ENCODE data around the gene HMOX2.
A peak's percentile ranks its signal among the peaks of the same experiment; 100 is the strongest.

The HMOX2 gene

GRCh38 chr16:4500272-4500671 is 24.1 kb downstream of the HMOX2 start:
- Histone ChIP-seq H3K4me3 (ENCODE audit: low read depth, low read length) (peak overlapping the region; percentile 60), H3K36me3 (ENCODE audit: insufficient read depth, low read length) (no peaks in the 10 kb centered on the region), H3K79me2 (ENCODE audit: control insufficient read depth, insufficient read depth, low read length, unreplicated experiment) (peaks cover 61% of the 10 kb centered on the region)

GRCh38 chr16:4501071-4501478 is 24.9 kb downstream of the HMOX2 start:
- H3K27me3 ChIP-seq (ENCODE audit: insufficient read depth, low read length): no peaks in the 10 kb centered on the region
- peak overlapping the region; percentile 60 for H3K4me3 ChIP-seq (ENCODE audit: low read depth, low read length)
- H3K36me3 ChIP-seq (ENCODE audit: insufficient read depth, low read length): no peaks in the 10 kb centered on the region; the same call in 1 of the 2 replicates
- H2AFZ ChIP-seq (ENCODE audit: low read length, unreplicated experiment): no peak overlapping the region
- peaks cover 58% of the 10 kb centered on the region for H3K79me2 ChIP-seq (ENCODE audit: control insufficient read depth, insufficient read depth, low read length, unreplicated experiment)
- H3K27ac ChIP-seq (ENCODE audit: low read depth, low read length): peak overlapping the region; percentile 53
- H3K4me1 ChIP-seq (ENCODE audit: control insufficient read depth, insufficient read depth, low read length, unreplicated experiment): peaks cover 38% of the 10 kb centered on the region

More at GRCh38 chr16:4500272-4500671, 24.1 kb downstream of the HMOX2 start:
- Histone ChIP-seq H3K27me3 (ENCODE audit: insufficient read depth, low read length) (no peaks in the 10 kb centered on the region), H3K4me1 (ENCODE audit: control insufficient read depth, insufficient read depth, low read length, unreplicated experiment) (peaks cover 46% of the 10 kb centered on the region), H2AFZ (ENCODE audit: low read length, unreplicated experiment) (no peak overlapping the region), H3K27ac (ENCODE audit: low read depth, low read length) (peak overlapping the region; percentile 53)

- Histone ChIP-seq H3K79me2 (ENCODE audit: control insufficient read depth, insufficient read depth, low read length, unreplicated experiment) (peaks cover 30% of the 10 kb centered on the region), H3K27ac (ENCODE audit: low read depth, low read length) (no peak overlapping the region), H3K36me3 (ENCODE audit: insufficient read depth, low read length) (peaks cover 9% of the 10 kb centered on the region), H2AFZ (ENCODE audit: low read length, unreplicated experiment) (no peak overlapping the region), H3K4me1 (ENCODE audit: control insufficient read depth, insufficient read depth, low read length, unreplicated experiment) (peaks cover 19% of the 10 kb centered on the region), H3K27me3 (ENCODE audit: insufficient read depth, low read length) (no peaks in the 10 kb centered on the region), H3K4me3 (ENCODE audit: low read depth, low read length) (no peak overlapping the region)
Measured at GRCh38 chr16:4505356-4506147, 29.4 kb downstream of the HMOX2 start.

GRCh38 chr16:4506450-4506849 is 30.3 kb downstream of the HMOX2 start:
- Histone ChIP-seq H3K36me3 (ENCODE audit: insufficient read depth, low read length) (peaks cover 9% of the 10 kb centered on the region), H3K27me3 (ENCODE audit: insufficient read depth, low read length) (no peaks in the 10 kb centered on the region), H3K27ac (ENCODE audit: low read depth, low read length) (no peak overlapping the region), H3K4me1 (ENCODE audit: control insufficient read depth, insufficient read depth, low read length, unreplicated experiment) (peaks cover 11% of the 10 kb centered on the region), H3K79me2 (ENCODE audit: control insufficient read depth, insufficient read depth, low read length, unreplicated experiment) (peaks cover 30% of the 10 kb centered on the region), H3K4me3 (ENCODE audit: low read depth, low read length) (no peak overlapping the region), H2AFZ (ENCODE audit: low read length, unreplicated experiment) (no peak overlapping the region)

GRCh38 chr16:4507588-4508345 is 31.6 kb downstream of the HMOX2 start:
- no peak overlapping the region for H3K4me3 ChIP-seq (ENCODE audit: low read depth, low read length)
- H3K4me1 ChIP-seq (ENCODE audit: control insufficient read depth, insufficient read depth, low read length, unreplicated experiment): peaks cover 7% of the 10 kb centered on the region
- peaks cover 9% of the 10 kb centered on the region for H3K36me3 ChIP-seq (ENCODE audit: insufficient read depth, low read length)
- peaks cover 20% of the 10 kb centered on the region for H3K79me2 ChIP-seq (ENCODE audit: control insufficient read depth, insufficient read depth, low read length, unreplicated experiment)
- H3K27me3 ChIP-seq (ENCODE audit: insufficient read depth, low read length): no peaks in the 10 kb centered on the region
- no peak overlapping the region for H2AFZ ChIP-seq (ENCODE audit: low read length, unreplicated experiment)
- H3K27ac ChIP-seq (ENCODE audit: low read depth, low read length): no peak overlapping the region

- Histone ChIP-seq H3K27me3 (ENCODE audit: insufficient read depth, low read length) (no peaks in the 10 kb centered on the region), H3K79me2 (ENCODE audit: control insufficient read depth, insufficient read depth, low read length, unreplicated experiment) (peaks cover 12% of the 10 kb centered on the region), H3K4me3 (ENCODE audit: low read depth, low read length) (no peak overlapping the region), H3K4me1 (ENCODE audit: control insufficient read depth, insufficient read depth, low read length, unreplicated experiment) (peaks cover 3% of the 10 kb centered on the region), H3K36me3 (ENCODE audit: insufficient read depth, low read length) (peaks cover 9% of the 10 kb centered on the region), H2AFZ (ENCODE audit: low read length, unreplicated experiment) (no peak overlapping the region), H3K27ac (ENCODE audit: low read depth, low read length) (no peak overlapping the region)
Measured at GRCh38 chr16:4508806-4509205, 32.6 kb downstream of the HMOX2 start.

GRCh38 chr16:4509420-4509819 is 33.2 kb downstream of the HMOX2 start:
- Histone ChIP-seq H3K27ac (ENCODE audit: low read depth, low read length) (no peak overlapping the region), H2AFZ (ENCODE audit: low read length, unreplicated experiment) (no peak overlapping the region), H3K36me3 (ENCODE audit: insufficient read depth, low read length) (peaks cover 9% of the 10 kb centered on the region), H3K4me3 (ENCODE audit: low read depth, low read length) (no peak overlapping the region), H3K4me1 (ENCODE audit: control insufficient read depth, insufficient read depth, low read length, unreplicated experiment) (peaks cover 3% of the 10 kb centered on the region), H3K79me2 (ENCODE audit: control insufficient read depth, insufficient read depth, low read length, unreplicated experiment) (peaks cover 9% of the 10 kb centered on the region), H3K27me3 (ENCODE audit: insufficient read depth, low read length) (no peaks in the 10 kb centered on the region)

GRCh38 chr16:4510131-4510530 is 33.9 kb downstream of the HMOX2 start:
- Histone ChIP-seq H3K4me3 (ENCODE audit: low read depth, low read length) (no peak overlapping the region), H3K4me1 (ENCODE audit: control insufficient read depth, insufficient read depth, low read length, unreplicated experiment) (peaks cover 3% of the 10 kb centered on the region), H3K79me2 (ENCODE audit: control insufficient read depth, insufficient read depth, low read length, unreplicated experiment) (peaks cover 5% of the 10 kb centered on the region)

GRCh38 chr16:4510747-4511426 is 34.7 kb downstream of the HMOX2 start:
- Histone ChIP-seq H3K4me1 (ENCODE audit: control insufficient read depth, insufficient read depth, low read length, unreplicated experiment) (peaks cover 11% of the 10 kb centered on the region), H3K27ac (ENCODE audit: low read depth, low read length) (no peak overlapping the region), H3K79me2 (ENCODE audit: control insufficient read depth, insufficient read depth, low read length, unreplicated experiment) (no peaks in the 10 kb centered on the region), H3K36me3 (ENCODE audit: insufficient read depth, low read length) (peaks cover 9% of the 10 kb centered on the region), H3K27me3 (ENCODE audit: insufficient read depth, low read length) (no peaks in the 10 kb centered on the region), H3K4me3 (ENCODE audit: low read depth, low read length) (no peak overlapping the region), H2AFZ (ENCODE audit: low read length, unreplicated experiment) (no peak overlapping the region)

More at GRCh38 chr16:4510131-4510530, 33.9 kb downstream of the HMOX2 start:
- Histone ChIP-seq H2AFZ (ENCODE audit: low read length, unreplicated experiment) (no peak overlapping the region), H3K27me3 (ENCODE audit: insufficient read depth, low read length) (no peaks in the 10 kb centered on the region), H3K27ac (ENCODE audit: low read depth, low read length) (no peak overlapping the region), H3K36me3 (ENCODE audit: insufficient read depth, low read length) (peaks cover 9% of the 10 kb centered on the region)

- Histone ChIP-seq H2AFZ (ENCODE audit: low read length, unreplicated experiment) (no peak overlapping the region), H3K4me3 (ENCODE audit: low read depth, low read length) (no peak overlapping the region), H3K27me3 (ENCODE audit: insufficient read depth, low read length) (no peaks in the 10 kb centered on the region), H3K79me2 (ENCODE audit: control insufficient read depth, insufficient read depth, low read length, unreplicated experiment) (no peaks in the 10 kb centered on the region), H3K36me3 (ENCODE audit: insufficient read depth, low read length) (peaks cover 9% of the 10 kb centered on the region; the same call in 1 of the 2 replicates), H3K27ac (ENCODE audit: low read depth, low read length) (no peak overlapping the region), H3K4me1 (ENCODE audit: control insufficient read depth, insufficient read depth, low read length, unreplicated experiment) (peaks cover 10% of the 10 kb centered on the region)
Measured at GRCh38 chr16:4511441-4512082, 35.4 kb downstream of the HMOX2 start.
